Panc1 (cell line): ENCODE data around the gene SLC2A4RG.

ENCODE experiments used
- CTCF ChIP-seq: fragments of 450-650 bp; IDR thresholded peaks from 2 replicates; pipeline ENCODE4 v1.5.1; 2017; ENCODE audit warnings: mild to moderate bottlenecking
- POLR2AphosphoS5 ChIP-seq: IDR thresholded peaks from 2 replicates; pipeline ENCODE4 v1.6.1; 2012; ENCODE audit warnings: mild to moderate bottlenecking, low read depth, low read length, moderate library complexity
- SIN3A ChIP-seq: IDR thresholded peaks from 2 replicates; pipeline ENCODE4 v1.6.1; 2012; ENCODE audit warnings: low read depth, mild to moderate bottlenecking, low read length, moderate library complexity, borderline replicate concordance; ENCODE audit not compliant: insufficient read depth
- TCF7L2 ChIP-seq: IDR thresholded peaks from 2 replicates; pipeline ENCODE4 v1.6.1; 2011; ENCODE audit warnings: mild to moderate bottlenecking, low read depth, low read length, inconsistent platforms
- TF ChIP-seq, protein P1 (sequence below), 2 experiments: IDR thresholded peaks; 2 replicates each; pipeline ENCODE4 v1.6.1; 2011 to 2012; ENCODE audit warnings: low read depth in 2 of 2, control low read depth in 1 of 2, low read length in 1 of 2, mild to moderate bottlenecking in 1 of 2, moderate library complexity in 1 of 2; ENCODE audit not compliant: insufficient read depth in 1 of 2

DNA sequence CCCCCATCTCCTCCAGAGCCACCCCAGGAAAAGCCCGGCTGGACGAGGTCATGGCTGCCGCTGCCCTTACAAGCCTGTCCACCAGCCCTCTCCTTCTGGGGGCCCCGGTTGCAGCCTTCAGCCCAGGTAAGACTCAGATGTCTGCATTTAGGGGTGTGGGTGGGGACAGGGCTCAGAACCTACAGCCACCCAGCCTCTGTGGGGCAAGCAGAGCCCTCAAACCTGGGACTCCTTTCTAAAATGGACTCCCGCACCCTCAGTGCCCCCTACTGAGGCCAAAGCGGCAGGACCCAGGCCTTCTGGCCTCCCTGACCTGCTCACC is 1.7 kb downstream of the SLC2A4RG start:
- TF ChIP-seq CTCF, result no peak
- TF ChIP-seq, protein P1, sequence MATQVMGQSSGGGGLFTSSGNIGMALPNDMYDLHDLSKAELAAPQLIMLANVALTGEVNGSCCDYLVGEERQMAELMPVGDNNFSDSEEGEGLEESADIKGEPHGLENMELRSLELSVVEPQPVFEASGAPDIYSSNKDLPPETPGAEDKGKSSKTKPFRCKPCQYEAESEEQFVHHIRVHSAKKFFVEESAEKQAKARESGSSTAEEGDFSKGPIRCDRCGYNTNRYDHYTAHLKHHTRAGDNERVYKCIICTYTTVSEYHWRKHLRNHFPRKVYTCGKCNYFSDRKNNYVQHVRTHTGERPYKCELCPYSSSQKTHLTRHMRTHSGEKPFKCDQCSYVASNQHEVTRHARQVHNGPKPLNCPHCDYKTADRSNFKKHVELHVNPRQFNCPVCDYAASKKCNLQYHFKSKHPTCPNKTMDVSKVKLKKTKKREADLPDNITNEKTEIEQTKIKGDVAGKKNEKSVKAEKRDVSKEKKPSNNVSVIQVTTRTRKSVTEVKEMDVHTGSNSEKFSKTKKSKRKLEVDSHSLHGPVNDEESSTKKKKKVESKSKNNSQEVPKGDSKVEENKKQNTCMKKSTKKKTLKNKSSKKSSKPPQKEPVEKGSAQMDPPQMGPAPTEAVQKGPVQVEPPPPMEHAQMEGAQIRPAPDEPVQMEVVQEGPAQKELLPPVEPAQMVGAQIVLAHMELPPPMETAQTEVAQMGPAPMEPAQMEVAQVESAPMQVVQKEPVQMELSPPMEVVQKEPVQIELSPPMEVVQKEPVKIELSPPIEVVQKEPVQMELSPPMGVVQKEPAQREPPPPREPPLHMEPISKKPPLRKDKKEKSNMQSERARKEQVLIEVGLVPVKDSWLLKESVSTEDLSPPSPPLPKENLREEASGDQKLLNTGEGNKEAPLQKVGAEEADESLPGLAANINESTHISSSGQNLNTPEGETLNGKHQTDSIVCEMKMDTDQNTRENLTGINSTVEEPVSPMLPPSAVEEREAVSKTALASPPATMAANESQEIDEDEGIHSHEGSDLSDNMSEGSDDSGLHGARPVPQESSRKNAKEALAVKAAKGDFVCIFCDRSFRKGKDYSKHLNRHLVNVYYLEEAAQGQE (IDR thresholded peaks at IDR 0.05; ENCODE audit: insufficient read depth in 1 of 2, low read depth in 2 of 2, low read length in 1 of 2), result no peak
- TF ChIP-seq POLR2AphosphoS5, result no peak
- TF ChIP-seq SIN3A, result no peak
- TF ChIP-seq TCF7L2, result no peak
